MV-4-11 (cell line): Measurements from ENCODE around the gene CD19.
"Not testable (repeated sequence)": the region's sequence is repeated elsewhere in the genome, so short reads cannot be mapped to it uniquely, and the experiment has no call there.

ENCODE experiments used
- DNase-seq: peaks from one replicate; lab custom pipeline; 2025; lab: John Stamatoyannopoulos, UW

Gene CD19

DNA sequence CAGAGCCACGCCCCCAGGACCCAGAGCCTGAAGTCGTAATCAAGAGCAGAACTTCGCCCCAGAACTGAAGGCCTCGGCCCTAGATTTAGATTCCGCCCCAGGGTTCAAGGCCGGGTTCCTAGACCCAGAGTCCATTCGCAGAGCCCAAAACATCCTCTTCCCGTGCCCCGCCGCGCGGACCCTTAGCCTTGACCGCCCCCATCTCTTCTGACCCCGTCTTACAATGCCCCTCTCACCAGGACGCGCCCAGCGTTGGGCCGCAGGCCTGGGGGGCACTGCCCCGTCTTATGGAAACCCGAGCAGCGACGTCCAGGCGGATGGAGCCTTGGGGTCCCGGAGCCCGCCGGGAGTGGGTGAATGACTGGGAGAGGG, 5.0 kb downstream of the CD19 start:
- no peak for DNase-seq

DNA sequence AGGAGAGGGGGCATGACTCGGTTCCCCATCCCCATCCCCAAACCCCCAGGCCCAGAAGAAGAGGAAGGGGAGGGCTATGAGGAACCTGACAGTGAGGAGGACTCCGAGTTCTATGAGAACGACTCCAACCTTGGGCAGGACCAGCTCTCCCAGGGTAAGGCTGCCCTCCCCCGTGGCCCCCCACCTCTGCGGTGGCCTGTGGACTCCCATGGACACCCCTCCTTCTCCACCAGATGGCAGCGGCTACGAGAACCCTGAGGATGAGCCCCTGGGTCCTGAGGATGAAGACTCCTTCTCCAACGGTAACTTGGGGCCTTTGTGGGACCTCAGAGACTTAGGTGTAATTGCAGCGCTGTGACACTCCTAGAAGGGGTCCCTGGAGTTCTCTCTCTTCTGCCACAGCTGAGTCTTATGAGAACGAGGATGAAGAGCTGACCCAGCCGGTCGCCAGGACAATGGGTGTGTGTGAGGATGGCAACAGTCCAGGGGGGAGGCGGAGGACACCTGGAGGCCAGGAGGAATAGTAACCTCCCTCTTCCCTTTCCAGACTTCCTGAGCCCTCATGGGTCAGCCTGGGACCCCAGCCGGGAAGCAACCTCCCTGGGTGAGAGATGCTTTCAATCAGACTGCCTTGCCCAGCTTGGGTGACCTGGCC, 5.6 kb downstream of the CD19 start:
- DNase-seq = no peak

DNA sequence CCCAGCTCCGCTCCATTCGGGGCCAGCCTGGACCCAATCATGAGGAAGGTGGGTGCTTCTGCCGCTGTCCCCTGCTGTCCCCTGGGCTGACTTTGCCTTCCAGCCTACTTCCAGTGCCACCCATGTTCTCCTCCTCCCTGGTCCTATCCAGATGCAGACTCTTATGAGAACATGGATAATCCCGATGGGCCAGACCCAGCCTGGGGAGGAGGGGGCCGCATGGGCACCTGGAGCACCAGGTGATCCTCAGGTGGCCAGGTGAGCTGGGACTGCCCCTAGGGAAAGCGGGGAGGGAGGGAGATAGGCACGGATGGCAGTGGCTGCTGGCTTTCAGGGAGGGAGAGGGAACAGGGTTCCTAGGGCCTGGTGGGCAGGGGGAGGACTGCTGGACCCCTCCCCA, 7.0 kb downstream of the CD19 start:
- DNase-seq = no peak

DNA sequence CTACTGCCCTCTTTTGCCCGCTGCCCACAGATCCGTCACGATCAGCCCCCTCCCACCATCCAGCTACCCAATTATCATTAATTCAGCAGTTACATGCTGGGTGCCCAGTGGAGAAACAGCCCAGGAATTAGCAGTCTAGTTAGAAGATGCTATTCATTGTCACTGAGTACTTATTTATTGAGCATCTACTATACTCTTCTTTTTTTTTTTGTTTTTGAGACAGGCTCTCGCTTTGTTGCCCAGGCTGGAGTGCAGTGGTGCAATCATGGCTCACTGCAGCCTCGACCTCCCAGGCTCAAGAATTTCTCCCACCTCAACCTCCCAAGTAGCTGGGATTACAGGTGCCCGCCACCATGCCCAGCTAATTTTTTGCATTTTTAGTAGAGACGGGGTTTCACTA, 8.1 kb downstream of the CD19 start:
- not testable (repeated sequence) for DNase-seq

DNA sequence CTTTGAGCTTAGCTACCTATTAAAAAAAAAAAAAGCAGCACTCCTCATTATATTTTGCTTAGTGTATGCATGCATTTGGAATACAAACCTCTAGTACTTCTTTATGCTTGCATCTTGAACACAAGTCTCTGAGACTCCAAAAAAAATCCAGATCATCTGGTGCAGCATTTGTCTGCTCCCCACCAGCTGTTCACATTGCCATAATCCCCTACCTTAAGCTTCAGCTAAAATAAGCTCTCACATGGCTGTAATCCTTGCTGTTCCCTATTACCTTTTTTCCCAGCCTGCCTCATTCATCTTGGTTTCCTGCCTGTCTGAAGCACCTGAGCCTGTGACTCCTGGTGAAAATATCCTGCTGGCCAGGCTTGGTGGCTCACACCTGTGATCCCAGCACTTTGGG, 11.5 kb downstream of the CD19 start:
- no peak for DNase-seq

DNA sequence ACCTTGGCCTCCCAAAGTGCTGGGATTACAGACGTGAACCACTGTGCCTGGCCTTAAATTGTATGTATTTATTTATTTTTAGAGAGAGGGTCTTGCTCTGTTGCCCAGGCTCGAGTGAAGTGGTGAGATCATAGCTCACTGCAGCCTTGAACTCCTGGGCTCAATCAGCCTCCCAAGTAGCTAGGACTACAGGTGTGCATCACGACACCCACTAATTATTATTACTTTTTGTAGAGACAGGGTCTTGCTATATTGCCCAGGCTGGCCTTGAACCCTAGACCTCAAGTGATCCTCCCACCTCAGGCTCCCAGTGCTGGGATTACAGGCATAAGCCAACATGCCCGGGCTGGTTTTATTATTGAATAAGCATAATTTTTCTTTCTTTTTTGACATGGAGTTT, 14.9 kb downstream of the CD19 start:
- DNase-seq = no peak

DNA sequence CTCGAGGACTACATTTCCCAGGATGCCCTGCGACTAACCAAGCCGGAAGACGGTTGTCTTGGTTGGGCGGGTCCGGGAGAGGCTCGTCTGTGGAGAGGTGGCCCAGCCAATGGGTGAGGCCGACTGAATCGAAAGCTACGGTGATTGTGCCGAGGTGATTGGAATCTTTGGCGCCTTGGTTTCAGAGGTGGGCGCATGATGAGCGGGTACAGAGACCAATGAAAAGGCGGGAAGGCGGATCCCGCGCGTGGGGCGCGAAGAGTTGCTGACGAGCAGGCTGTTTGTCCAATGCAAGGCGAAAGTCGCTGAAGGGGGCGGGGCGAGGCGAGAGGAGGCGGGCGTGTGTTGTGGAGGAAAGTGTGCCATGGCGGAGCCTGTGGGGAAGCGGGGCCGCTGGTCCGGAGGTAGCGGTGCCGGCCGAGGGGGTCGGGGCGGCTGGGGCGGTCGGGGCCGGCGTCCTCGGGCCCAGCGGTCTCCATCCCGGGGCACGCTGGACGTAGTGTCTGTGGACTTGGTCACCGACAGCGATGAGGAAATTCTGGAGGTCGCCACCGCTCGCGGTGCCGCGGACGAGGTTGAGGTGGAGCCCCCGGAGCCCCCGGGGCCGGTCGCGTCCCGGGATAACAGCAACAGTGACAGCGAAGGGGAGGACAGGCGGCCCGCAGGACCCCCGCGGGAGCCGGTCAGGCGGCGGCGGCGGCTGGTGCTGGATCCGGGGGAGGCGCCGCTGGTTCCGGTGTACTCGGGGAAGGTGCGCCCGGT, 19.1 kb downstream of the CD19 start, which contains the start of gene NFATC2IP:
Gene NFATC2IP (plus strand): TSS at position 290 of the 762 bp plus-strand sequence. CDS start 75 bp downstream, at position 365.
- peak; percentile 100 for DNase-seq

DNA sequence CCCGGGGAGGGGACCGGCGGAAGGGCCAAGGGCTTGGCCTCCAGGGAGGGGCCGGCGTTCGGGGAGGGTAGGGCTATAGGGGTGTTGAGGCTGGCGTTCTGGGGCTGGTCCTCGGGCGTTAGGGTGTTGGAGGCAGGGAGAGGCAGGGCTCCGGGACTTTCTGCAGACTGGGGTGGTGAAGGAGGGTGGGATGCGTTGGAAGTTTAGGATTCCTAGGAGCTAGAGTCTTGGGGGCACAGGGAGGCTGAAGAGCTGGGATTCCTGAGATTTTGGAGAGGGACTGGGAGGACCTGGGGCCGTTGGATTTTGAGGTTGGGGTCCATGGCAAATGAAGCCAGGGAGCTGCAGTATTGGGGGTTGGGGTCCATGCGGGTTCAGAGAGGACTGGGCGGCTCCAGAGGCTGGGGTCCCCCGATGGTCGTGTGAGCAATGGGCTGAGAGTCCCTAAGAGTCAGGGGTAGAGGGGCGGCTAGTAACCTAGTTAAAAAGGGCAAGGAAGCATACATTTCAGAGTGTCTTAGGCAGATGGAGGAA, 19.7 kb downstream of the CD19 start:
- DNase-seq = no peak

DNA sequence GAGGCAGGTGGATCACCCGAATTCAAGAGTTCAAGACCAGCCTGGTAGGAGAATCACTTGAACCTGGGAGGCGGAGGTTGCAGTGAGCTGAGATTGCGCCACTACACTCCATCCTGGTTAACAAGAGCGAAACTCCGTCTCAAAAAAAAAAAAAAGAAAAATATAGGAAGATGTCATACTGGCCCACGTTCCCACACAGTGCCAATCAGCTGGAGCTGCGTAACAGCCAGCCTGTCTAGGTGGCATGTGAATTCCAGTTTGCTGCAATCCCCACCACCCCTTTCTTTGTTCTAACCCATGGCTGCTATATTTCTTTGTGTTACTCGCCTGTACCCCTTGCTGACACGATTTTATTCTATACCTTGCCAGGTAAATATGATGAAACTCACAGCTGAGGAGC, 26.4 kb downstream of the CD19 start:
- DNase-seq = no peak

DNA sequence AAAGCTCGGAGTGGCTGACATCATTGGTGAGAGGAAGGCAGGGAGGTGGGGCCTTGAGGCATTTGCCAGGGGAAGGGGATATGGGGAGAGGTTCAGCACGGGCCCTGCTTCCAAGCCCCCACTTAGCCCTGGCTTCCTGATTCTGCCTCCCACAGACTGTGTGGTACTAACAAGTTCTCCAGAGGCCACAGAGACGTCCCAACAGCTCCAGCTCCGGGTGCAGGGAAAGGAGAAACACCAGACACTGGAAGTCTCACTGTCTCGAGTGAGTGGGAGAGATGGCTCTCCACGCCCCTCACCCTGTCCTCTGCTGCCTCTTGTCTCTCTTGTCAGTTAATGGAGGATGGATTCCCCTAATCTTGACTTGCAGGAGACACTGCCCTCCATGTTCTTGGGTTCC, 27.1 kb downstream of the CD19 start:
- no peak for DNase-seq

DNA sequence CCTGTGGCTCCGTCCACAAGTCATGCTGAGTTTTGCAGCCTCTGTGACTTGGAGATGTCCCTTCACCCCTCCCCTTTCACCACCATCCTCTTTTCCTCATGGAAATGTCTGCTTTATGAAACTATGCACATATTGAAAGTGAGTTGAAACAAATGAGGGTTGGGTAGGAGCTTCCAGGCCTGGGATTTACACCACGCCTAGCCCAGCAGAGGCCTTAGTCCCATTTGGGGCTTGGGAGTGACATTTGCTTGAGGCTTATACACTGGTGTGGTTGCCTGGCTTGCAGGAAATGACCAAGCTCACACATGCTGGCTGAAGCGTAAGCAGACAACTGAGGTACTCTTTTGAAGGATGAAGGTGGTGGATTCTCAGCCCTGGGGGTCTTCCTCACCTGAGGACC, 32.3 kb downstream of the CD19 start:
- no peak for DNase-seq

DNA sequence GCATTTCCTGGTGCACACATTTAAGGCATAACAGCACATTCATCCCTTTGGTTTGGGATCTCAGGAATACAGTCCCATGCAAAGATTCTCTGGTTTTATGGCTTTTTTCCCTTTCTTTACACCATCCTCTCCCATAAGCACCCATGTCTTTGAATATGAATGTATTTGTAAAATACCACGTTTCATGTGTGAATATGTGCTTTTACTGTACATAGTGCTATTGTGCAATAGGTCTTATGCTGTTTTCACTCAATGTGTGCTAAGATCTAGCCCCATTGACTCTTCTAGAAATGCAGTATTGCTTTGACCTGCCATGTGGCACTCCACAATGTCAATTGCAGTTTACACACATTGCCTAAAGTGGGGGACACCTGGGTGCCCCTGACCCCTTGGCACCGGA, 32.7 kb downstream of the CD19 start:
- DNase-seq = no peak

DNA sequence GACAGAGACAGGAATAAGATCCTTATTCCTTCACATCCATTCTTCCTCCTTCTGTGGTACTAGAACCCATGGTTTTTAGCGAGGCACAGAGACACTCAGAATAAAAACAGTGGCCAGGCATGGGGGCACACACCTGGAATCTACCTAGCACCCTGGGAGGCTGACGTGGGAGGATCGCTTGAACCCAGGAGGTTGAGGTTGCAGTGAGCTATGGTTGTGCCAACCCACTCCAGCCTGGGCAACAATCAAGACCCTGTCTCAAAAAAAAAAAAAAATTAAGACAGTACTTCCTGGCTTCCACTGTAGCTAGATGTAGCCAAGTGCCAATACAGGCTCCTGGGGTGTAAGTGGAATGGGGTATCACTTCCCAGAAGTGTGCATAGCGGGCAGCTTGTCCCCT, 35.4 kb downstream of the CD19 start:
- DNase-seq = no peak

DNA sequence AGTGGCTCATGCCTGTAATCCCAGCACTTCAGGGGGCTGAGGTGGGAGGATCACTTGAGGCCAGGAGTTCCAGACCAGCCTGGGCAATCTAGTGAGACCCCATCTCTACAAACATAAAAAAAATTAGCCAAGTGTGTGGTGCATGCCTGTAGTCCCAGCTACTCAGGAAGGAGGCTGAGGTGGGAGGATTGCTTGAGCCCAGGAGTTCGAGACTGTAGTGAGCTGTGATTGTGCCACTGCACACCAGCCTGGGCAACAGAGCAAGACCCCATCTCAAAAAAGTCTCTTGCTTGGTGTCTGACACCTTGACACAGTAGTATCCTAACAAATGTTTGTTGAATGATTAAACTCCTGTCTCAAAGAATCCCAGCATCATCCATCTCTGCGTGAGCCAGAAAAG, 37.9 kb downstream of the CD19 start:
- DNase-seq = not testable (repeated sequence)

DNA sequence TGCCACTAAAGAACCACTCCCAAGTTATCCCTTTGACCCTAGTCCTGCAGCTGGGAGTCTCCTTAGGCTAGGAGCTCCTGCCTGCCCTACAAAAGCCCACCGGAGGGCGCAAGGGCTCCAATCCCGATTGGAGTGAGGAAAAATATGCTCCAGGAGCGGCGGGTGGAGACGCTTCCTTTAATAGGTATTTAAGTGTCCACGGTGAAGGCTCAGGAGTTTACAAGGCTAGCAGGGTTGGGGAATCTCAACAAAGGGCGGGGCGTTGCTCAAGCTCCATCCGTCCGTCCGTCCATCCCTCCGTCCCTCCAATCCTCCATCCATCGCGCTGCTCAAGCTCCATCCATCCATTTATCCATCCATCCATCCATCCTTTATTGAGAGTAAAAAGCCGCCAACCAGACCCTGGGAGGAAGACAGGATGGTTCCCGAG, 42.3 kb downstream of the CD19 start:
- peak; percentile 10 for DNase-seq

DNA sequence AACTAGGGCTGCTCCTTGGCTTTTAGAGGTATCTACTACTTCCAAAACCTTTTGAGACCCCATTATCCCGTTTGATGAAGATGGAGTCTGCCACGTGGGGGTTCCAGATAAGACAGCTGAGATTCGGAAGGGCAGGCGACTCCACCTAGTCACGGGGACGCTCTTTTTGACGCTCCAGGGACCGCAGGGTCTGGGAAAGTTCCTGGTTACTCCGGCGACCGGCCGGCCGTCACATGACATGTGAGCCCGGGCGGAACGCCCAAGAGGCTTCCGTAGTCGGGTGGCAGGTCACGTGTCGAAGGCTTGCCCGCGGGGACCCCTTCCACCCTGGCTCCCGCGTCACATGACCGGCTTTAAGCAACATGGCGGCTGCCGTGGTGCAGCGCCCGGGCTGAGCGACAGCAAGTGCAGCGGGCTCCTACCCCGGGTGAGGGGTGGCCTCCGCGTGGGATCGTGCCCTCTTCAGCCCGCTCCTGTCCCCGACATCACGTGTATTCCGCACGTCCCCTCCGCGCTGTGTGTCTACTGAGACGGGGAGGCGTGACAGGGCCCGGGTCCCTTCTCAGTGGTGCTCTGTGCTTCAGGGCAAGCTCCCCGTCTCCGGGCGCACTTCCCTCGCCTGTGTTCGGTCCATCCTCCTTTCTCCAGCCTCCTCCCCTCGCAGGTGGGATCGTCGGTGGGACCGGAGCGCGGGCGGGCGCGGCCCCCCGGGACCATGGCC, 42.8 kb downstream of the CD19 start, which contains the start of gene SPNS1:
Gene SPNS1 (plus strand): TSS at position 342 of the 721 bp plus-strand sequence. CDS start 374 bp downstream, at position 716.
- DNase-seq = peak; percentile 93

DNA sequence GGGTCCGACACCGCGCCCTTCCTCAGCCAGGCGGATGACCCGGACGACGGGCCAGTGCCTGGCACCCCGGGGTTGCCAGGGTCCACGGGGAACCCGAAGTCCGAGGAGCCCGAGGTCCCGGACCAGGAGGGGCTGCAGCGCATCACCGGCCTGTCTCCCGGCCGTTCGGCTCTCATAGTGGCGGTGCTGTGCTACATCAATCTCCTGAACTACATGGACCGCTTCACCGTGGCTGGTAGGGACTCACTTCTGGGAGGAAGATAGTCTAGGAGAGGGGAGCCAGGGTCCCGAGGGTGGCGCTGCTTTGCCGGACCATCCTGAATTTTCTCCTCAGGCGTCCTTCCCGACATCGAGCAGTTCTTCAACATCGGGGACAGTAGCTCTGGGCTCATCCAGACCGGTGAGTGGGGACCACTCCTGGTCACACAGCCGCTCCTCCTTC, 43.4 kb downstream of the CD19 start:
- no peak for DNase-seq

DNA sequence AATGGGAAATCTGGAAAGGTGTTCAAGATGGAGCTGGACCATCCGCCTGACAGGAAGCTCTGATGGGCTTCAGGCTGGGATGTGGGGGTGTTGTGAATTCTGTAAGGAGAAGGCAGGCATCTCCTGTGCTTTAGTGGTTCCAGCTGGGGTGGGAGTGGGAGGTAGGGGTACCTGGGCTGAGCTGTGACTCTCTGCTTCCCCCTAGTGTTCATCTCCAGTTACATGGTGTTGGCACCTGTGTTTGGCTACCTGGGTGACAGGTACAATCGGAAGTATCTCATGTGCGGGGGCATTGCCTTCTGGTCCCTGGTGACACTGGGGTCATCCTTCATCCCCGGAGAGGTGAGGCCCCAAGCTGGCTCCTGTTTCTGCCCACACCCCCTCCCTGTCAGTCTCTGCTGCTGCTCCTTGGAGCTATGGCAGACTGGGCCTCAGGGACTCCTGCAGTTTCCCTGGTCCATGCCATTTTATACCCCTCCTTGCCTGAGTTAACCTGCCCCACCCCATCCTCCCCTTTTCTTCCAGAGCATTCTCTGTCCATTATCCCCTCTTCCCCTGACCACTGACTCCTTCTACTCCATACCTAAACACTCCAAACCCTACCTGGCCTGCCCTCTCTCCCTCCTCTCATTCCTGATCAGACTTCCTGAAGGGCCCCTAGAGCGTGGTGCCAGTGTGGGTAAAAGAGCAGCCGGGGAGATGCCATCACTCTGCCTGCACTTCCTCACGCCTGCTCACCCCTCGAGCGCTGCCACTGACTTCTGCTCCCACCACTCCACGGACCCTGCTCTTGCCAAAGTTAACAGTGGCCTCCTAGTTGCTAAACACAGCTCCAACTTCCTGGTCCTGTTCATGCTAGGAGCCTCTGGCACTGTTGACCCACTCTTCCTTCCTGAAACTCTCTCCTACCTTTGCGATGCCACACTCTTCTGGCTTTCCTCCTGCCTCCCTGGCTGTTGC, 46.2 kb downstream of the CD19 start:
- DNase-seq = no peak

DNA sequence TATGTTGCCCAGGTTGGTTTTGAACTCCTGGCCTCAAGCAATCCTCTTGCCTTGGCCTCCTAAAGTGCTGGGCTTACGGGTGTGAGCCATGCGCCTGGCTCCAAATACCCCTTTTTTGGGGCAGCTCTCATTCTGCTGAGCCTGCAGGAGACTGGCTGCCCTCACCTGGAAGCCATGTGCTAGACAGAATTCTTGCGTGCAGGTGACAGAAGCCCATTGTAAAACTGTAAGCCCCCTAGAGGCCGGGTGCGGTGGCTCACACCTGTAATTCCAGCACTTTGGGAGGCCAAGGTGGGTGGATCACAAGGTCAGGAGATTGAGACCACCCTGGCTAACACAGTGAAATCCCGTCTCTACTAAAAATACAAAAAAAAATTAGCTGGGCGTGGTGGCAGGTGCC, 48.6 kb downstream of the CD19 start:
- not testable (repeated sequence) for DNase-seq

DNA sequence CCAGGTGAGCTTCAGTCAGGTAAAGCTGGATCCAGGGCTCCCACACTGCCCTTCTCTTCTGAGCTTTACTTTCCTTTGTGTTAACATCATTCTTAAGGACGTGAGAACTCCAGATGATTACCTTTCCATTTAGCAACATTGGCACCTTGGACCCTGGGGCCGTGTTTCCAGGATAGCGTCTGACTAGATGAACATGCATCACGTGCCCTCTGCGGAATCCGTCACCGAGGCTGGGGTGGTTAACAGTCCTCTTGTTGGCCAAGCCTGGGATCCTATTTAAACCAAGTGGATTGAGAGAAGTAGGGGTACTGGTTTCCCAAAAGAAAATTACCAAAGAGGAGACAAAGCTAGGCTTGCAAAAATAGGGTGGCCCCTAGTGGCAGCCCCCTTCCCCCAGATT, 49.2 kb downstream of the CD19 start:
- no peak for DNase-seq

DNA sequence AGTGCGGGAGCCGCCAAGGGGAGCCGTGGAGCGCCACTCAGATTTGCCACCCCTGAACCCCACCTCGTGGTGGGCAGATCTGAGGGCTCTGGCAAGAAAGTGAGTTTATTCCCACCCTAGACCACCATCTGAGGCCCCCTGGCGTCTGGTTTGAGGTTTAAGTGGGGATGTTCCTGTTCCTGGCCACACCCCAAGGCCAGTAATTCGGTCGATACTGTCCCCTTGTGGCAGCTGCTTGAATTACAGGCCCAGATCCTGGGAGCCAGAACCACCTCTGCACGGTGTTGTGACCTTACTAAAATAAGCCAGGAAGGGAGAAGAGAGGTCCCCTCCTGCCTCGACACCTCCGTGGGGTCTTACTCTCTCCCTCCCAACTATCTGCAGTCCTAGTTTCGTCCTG, 49.7 kb downstream of the CD19 start:
- peak; percentile 68 for DNase-seq
